NCI-H524 (cell line): ENCODE data around the gene ZFAND4.
A peak's percentile ranks its signal among the peaks of the same experiment; 100 is the strongest.
"Not testable (repeated sequence)": the region's sequence is repeated elsewhere in the genome, so short reads cannot be mapped to it uniquely, and the experiment has no call there.

ENCODE experiments used
- DNase-seq, 2 experiments: peaks; one replicate each; lab custom pipeline; 2025; lab: John Stamatoyannopoulos, UW

The ZFAND4 gene

DNA sequence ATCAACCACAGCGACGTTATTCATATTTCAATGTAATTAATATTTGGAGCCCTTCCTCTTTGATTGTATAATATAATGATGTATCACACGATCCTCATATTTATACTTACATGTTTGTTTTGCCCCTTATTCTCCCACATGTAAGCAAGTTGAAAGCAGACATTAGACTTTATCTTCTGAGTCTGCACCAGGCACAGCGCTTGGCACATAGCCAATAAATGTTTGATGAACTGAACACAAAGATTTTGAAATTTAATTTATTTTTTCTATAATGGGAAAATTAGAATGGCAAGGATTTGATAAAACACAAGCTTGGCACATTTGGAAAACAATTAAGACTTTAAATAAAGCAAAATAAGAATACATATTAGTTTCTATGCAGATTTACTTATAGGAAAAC, 31.6 kb downstream of the ZFAND4 start:
- DNase-seq = no peak

DNA sequence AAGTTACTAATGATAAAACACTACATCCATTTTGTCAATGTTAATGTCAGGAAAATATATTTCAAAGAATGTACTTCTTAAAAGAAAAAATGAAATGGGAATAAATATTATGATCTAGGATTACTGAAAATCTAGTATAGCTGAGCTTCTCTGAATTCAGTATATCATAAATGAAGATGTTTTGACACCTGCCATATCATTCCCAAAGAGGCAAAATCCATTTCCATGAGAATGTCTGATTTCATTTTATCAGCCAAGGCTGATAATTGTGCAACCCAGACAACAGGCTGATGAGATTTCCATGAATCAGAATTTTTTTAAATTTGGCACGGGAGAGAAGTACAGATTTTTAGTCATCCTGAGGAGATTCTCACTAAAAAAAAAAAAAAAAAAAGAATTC, 32.5 kb downstream of the ZFAND4 start:
- no peak for DNase-seq

DNA sequence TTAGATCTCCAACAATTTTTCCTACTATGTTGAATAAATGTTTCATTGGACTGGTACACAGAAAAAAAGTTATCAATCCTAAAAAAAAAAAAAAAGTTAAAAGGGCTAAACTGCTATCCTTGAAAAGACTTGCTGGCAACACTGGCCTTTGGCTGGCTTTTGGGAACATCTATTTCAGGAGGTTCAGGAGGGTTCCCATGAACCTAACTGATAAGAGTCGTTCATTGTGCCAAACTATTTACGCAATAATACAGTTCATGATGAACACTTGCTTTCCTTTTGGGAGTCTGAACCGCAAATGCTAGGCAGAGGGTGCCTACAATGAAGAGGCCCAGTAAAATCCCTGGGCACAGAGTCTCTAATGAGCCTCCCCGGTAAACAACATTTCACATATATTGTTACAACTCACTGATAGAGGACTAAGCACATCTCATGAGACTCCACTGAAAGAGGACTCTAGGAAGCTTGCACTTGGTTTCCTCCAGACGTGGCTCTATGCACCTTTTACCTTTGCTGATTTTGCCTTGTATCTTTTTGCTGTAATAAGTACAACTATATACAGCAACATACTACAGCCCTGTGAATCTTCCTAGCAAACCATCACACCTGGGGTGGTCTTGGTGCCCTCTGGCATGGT, 45.0 kb downstream of the ZFAND4 start:
- DNase-seq = no peak

DNA sequence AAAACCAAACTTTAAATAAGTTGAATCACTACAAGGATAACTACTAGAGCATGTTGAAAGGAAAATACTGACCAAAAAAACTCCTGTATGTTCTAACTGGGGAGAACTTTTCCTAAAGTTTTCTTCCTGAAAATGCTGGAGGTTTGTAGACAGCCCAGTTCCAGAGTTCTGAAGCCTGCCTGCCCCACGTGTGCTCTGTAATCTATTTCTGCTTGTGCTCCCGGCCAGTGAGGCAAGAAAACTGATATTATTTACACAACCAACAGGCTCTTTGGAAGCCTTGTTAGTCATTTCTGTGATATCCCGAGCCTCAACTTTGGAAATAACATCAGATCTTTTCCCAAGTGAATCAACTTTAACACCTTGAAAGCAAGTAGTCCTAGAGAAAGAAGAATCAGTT, 46.7 kb downstream of the ZFAND4 start:
- DNase-seq = no peak

DNA sequence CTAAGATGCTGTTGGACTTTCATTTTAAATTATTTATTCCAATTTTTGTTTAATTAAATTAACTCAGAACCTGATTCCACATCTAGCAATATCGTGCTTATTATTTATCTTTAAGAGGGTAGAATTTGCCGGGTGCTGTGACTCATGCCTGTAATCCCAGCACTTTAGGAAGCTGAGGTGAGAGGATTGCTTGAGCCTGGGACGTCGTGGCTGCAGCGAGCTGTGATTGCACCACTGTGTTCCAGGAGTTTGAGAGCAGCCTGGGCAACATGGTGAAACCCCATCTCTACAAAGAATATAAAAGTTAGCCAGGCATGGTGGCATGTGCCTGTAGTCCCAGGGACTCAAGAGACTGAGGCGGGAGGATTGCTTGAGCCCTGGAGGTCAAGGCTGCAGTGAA, 47.8 kb downstream of the ZFAND4 start:
- DNase-seq = no peak

DNA sequence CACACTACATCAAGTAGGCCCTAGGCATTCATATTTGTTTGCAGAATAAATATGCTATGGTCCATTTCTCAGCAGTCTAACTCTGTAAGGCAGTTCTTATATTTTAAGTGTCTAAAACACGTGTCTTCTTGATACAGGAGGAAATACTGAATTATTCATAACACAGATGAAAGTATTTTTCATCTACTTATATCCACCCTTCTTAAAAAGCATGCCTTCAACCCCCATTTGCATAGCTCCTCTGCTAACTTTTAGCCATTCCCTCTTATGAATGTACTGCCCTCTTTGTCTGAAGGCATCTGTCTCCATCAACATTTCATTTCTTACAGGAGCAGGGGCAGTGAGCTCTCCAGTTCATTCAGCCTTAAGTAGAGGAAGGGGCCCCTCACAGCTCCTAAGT, 57.7 kb downstream of the ZFAND4 start:
- DNase-seq = no peak

DNA sequence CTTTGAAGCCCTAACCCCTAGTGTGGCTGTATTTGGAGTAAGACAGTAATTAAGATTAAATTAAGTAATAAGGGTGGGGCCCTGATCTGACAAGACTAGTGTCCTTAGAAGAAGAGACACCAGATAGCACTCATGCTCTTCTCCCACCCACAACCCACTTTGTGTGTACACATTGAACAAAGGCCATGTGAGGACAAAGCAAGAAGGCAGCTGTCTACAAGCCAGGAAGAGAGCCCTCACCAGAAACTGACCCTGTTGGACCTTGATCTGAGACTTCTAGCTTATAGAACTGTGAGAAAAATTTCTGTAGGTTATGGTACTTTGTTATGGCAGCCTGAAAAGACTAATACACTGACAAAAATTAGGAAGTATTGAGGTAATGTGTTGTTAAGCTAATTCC, 59.8 kb downstream of the ZFAND4 start:
- no peak for DNase-seq

DNA sequence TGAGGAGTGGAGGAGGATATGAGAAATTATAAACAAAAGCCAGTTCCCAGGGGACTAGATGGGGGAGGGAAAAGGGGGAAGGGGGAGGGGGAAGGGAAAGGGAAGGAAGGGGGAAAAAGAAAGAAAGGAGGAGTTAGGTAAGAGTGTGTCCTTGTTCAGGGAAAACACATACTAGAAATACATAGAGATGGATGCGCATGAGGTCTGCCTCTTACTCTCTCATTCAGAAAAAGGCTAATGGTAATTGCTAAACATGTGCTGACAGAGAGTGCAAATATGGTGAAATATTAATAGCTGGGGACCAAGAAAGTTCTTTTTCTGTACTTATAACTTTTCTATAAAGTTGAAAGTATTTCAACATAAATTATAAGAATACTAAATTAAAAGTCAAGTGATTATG, 64.5 kb downstream of the ZFAND4 start:
- no peak for DNase-seq

DNA sequence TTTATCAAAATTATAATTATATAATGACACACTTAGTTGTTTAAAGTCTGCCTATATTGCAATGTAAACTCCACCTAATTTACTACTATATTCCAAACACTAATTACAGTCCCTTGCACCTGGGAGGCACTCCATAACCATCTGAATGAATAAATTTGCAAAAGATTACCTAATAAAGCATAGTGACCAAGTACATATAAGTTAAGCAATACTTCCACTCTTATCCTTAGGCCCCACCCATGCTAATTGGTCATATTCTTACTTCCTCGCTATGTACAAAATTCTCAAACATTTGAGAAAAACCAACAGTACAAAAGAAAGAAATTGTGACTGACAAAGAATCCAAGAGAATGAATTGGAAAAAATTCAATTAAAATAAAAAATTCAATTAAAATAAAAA, 65.3 kb downstream of the ZFAND4 start:
- DNase-seq = no peak

DNA sequence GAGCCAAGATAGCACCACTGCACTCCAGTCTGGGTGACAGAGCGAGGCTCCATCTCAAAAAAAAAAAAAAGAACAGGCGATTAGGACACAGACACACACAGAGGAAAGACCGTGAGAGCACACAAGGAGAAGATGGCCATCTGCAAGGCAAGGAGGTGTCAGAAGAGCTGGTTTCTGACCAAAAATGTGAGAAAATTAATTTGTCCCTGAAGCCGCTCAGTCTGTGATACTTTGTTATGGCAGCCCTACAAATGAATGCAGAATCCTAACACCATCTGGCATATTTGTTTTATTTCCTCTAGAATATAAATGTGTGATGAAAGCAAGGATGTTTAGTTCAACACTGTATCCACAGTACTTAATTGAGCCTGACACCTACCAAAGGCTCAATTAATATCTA, 69.7 kb downstream of the ZFAND4 start:
- DNase-seq = no peak

DNA sequence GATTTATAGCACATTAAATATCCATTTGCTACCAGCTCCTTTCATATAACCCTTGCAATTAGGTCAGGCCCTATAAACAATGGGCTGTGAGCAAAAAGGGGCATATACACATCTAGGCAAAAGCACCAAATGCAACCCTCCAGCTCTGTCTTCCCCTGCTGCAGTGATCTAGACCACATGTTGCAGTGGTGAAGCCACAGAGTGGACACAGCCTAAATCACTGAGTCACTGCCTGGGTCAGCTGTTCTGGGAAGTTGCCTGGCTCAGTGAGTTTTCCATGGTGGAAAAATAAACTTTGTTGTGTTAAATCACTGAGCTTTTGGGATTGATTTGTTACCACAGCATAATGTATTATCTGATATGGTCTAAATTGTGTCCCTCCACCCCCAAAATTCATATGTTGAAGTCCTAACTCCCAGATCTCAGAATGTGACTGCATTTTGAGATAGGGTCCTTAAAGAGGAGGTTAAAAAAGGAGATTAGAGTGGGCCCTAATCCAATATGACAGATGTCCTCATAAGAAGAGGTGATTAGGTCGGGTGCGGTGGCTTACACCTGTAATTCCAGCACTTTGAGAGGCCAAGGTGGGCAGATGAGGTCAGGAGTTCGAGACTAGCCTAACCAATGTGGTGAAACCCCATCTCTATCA, 70.4 kb downstream of the ZFAND4 start:
- DNase-seq = no peak

DNA sequence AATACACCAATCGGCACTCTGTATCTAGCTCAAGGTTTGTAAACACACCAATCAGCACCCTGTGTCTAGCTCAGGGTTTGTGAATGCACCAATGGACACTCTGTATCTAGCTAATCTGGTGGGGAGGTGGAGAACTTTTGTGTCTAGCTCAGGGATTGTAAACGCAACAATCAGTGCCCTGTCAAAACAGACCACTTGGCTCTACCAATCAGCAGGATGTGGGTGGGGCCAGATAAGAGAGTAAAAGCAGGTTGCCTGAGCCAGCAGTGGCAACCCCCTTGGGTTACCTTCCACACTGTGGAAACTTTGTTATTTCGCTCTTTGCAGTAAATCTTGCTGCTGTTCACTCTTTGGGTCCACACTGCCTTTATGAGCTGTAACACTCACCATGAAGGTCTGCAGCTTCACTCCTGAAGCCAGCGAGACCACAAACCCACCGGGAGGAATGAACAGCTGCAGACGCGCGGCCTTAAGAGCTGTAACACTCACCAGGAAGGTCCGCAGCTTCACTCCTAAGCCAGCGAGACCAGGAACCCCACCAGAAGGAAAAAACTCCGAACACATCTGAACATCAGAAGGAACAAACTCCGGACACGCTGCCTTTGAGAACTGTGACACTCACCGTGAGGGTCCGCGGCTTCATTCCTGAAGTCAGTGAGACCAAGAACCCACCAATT, 71.2 kb downstream of the ZFAND4 start:
- not testable (repeated sequence) for DNase-seq

DNA sequence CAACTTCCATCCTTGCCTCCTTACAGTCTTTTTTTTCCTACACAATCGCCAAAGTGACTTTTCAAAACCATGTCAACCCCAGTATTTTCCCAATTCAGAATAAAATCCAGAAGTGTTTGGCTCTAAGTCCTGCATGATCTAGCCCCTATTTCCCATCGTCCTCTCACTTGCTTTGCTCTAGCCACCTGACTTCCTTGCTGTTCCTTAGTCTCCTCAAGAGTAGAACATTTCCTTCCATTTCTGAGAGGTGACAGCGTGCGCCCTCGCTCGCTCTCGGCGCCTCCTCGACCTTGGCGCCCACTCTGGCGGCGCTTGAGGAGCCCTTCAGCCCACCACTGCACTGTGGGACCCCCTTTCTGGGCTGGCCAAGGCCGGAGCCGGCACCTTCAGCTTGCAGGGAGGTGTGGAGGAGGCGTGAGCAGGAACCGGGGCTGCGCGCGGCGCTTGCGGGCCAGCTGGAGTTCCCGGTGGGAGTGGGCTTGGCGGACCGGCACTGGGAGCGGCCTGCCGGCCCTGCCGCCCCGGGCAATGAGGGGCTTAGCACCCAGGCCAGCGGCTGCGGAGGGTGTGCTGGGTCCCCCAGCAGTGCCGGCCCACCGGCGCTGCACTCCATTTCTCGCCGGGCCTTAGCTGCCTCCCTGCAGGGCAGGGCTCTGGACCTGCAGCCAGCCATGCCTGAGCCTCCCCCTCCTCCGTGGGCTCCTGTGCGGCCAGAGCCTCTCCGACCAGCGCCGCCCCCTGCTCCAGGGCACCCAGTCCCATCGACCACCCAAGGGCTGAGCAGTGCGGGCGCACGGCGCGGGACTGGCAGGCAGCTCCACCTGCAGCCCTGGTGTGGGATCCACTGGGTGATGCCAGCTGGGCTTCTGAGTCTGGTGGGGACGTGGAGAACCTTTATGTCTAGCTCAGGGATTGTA, 72.0 kb downstream of the ZFAND4 start:
- DNase-seq = not testable (repeated sequence)

DNA sequence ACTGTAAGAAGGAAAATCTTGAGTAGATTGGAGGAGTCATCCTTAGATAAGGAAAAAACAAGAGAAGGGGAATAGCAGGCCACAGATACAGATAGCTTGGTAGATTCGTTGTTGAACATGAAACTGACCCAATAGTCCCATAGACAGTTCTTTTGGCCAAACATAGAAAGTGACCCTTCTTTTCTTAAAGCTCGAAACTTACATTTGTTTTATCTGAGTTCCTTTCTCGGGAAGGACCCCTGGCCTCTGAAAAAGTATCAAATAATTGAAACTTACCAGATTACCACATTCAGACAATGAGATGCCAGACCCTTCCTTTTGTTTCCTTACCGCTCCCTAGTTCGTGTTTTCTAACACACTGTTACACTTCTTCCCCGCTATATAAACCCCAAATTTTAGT, 72.9 kb downstream of the ZFAND4 start:
- DNase-seq = no peak

DNA sequence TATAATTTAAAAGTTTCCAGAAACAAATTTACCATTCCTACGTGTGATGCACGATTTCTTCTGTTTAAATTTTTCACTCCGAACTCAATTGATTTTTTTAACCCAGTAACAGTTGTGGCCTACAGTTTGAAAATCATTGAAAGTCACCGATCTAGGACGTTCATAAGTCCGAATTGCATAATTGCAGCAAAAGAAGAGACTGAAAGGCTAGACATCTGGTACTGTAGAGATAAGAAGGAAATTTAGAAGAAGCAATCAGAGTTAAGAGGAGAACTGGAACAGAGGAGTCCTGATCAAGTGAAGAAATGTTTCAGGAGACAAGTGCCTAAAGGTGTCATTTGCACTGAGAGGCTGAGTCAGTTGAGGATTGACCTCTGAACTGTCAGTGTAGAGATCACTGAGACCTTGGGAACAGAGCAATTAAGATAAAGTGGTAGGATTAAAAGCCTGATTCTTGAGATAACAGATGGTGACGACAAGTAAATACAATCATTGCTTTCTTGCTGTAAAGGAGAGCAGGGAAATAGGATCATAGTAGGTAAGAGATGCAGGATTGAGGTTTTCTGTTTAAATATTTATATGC, 73.5 kb downstream of the ZFAND4 start:
- DNase-seq = peak; percentile 22 to 62

DNA sequence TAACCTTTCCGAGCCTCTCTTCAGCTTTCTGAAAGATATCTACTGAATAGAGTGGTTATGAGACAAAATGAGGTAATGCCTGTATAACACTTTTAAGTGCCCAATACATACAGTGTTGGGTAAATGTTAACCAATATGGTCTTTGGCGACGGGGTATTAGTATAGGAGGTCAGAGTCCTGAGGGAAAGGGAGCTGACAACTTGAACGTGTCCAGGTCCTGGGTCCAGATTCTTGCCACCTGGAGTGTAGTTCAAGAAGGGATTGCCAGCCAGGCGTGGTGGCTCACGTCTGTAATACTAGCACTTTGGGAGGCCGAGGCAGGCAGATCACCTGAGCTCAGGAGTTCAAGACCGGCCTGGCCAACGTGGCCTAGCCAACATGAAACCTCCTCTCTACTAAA, 76.0 kb downstream of the ZFAND4 start:
- DNase-seq = no peak

DNA sequence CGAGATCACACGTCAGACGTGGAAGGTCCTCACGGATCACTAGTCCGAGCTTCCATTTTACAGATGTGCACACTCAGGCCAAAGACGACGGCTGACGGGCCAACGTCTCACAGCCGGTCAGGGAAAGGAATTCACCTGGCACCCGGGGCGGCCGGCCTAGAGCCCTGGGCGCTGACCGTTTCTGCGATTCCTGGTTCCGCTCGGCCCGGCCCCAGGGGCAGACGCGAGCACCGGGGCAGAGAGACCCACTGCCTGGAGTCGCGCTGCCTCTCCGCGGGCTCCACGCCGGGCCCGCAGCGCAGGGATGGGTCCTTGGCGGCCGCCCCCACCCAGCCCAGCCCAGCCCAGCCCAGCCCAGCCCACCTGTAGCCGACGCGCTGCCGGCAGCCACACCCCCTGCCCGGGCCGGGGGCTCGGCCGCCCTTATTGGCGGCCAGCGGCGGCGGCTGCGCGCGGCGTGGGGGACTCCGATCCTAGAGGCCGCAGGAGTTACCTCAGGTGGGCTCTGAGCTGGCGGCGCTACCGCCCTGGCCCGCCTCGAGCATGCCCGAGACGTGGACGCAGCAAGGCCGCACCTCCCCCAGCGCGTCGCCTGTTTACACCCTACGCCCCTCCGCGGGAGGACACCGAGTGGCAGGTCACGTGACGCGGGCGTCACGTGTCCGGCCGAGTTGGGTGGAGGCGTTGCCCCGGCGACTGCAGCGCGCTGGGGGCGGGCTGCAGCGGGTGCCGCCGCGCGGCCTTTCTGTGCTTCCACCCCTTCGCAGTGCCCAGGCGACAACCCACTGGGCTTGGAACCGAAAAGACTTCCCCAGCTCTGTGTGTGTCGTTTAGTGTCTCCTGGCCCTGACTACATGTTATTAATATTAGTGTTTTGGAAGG, 78.1 kb downstream of the ZFAND4 start:
- peak; percentile 17 to 86 for DNase-seq

DNA sequence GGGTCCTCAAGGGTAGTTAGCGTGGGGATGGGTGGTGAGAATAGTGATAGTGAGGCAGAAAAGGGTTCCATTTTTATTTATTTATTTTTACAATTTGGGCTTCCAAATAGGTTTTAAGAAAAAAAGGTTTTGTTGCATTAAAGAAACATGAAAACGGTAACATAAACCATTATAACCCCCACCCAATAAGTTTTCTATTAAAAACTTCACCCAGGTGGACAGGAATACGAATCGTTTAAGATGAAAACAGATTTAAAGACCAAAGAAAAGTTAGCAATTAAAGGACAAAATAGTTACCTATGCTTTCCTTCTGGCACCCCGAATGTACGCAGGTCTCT, 78.7 kb downstream of the ZFAND4 start:
- no peak for DNase-seq

DNA sequence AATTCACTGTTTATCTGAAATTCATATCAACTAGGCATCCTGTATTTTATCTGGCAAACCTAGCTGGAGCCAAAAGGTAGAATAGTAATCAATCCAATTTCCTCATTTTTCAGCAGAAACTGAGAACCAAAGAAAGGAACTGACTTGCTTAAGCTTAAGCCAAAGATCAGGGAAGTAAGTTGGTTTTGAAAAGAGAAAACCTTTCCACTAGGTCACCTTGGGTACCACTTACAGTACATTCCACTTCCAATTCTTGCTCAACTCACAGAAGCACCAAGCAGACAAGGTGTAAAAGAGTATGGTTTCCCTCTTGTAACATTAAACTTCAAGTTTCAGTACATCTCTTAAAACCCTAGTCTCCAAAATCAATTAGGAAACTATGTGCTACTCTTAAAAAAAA, 79.6 kb downstream of the ZFAND4 start:
- no peak for DNase-seq

DNA sequence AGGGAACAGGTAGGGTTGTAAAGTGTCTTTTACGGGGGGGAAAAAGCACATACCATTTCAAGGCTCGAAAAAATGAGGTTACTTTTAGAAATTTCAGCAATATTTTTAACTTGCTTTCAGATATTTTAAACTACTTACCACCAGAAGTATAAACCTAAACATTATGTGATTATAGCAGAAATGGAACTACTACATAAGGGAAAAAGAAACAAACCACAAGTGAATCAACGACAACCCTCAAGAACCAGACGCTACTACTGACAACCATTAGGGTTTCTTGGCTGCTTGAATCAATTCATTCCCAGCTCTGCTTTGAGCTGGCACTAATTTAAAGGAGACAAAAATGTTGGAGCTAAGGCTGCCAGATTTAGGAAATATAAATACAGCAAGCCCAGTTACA, 80.1 kb downstream of the ZFAND4 start:
- no peak for DNase-seq

DNA sequence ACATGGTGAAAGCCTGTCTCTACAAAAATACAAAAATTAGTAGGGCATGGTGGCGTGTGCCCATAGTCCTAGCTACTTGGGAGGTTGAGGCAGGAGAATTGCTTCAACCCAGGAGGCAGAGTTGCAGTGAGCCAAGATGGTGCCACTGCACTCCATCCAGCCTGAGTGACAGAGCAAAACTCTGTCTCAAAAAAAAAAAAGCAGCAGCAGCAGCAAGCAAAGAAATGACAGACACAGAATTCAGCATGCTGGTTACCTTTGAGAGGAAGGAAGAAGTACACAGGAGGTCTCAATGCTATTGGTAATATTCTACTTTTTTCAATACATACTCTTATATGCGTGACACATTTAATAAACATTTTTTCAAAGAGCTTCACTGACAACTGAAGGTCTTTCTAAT, 81.3 kb downstream of the ZFAND4 start:
- no peak for DNase-seq
